Sigmoid colon (tissue), 4 donors: ENCODE data around the gene ZNF771.

Source experiments
- EP300 ChIP-seq, 4 donors: sonication (generic); formaldehyde crosslinking; IDR thresholded peaks; one replicate each; pipeline ENCODE4 v1.6.1; 2017; ENCODE audit warnings: antibody characterized with exemption in 4 of 4
- POLR2AphosphoS5 ChIP-seq, 4 donors: sonication (generic); formaldehyde crosslinking; IDR thresholded peaks; one replicate each; pipeline ENCODE4 v1.6.1; 2017; ENCODE audit warnings: antibody characterized with exemption in 4 of 4
- TF ChIP-seq, protein P1 (sequence below), 4 experiments: fragments of 450-650 bp in 3 of 4; fragments of 200-600 bp in 1 of 4; IDR thresholded peaks; one replicate each; pipeline ENCODE4 v1.5.1; 2016 to 2019; ENCODE audit warnings: antibody characterized with exemption in 4 of 4, mild to moderate bottlenecking in 3 of 4, moderate library complexity in 2 of 4

DNA sequence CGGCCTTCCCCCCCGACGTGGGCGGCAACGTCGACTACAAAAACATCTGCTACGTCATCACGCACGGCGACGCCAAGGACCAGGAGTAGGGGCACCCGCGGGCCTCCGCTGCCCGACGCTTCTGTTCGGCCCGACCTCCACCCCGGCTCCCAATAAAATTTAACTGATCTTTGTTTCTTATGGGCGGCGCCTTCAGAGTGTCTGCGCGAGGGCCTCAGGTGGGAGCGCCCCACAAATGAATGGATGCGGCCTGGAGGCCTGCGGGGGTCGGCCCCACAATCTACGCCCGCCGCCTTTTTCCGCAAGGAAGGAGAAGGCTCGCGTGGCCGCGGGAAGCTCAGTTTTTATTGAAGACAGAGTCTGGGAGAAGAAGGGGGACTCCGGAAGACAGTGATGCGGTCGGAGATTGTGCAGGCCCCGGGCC, 29.6 kb upstream of the ZNF771 start:
- TF ChIP-seq, protein P1, sequence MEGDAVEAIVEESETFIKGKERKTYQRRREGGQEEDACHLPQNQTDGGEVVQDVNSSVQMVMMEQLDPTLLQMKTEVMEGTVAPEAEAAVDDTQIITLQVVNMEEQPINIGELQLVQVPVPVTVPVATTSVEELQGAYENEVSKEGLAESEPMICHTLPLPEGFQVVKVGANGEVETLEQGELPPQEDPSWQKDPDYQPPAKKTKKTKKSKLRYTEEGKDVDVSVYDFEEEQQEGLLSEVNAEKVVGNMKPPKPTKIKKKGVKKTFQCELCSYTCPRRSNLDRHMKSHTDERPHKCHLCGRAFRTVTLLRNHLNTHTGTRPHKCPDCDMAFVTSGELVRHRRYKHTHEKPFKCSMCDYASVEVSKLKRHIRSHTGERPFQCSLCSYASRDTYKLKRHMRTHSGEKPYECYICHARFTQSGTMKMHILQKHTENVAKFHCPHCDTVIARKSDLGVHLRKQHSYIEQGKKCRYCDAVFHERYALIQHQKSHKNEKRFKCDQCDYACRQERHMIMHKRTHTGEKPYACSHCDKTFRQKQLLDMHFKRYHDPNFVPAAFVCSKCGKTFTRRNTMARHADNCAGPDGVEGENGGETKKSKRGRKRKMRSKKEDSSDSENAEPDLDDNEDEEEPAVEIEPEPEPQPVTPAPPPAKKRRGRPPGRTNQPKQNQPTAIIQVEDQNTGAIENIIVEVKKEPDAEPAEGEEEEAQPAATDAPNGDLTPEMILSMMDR (IDR thresholded peaks at IDR 0.05): no peak
- TF ChIP-seq EP300 (IDR thresholded peaks at IDR 0.05) (peak in 1 of 4 donors; percentile 36), POLR2AphosphoS5 (IDR thresholded peaks at IDR 0.05) (peak; percentile 66 to 95 (median 82))
